Tibial nerve (tissue), 4 donors: ENCODE measurements around the gene SUSD5.

Source experiments
- EP300 ChIP-seq, 2 donors: sonication (generic); formaldehyde crosslinking; IDR thresholded peaks; one replicate each; pipeline ENCODE4 v1.6.1; 2017; ENCODE audit warnings: antibody characterized with exemption in 2 of 2, mild to moderate bottlenecking in 1 of 2
- POLR2A ChIP-seq, 2 donors: fragments of 450-650 bp; IDR thresholded peaks; one replicate each; pipeline ENCODE4 v1.6.1; 2017; ENCODE audit warnings: antibody characterized with exemption in 2 of 2, mild to moderate bottlenecking in 2 of 2, moderate library complexity in 2 of 2
- TF ChIP-seq, protein P1 (sequence below), 5 experiments: fragments of 200-600 bp in 3 of 5; fragments of 450-650 bp in 2 of 5; sonication (generic) in 3 of 5; IDR thresholded peaks; one replicate each; pipeline ENCODE4 v1.5.1; 2016 to 2019; ENCODE audit warnings: antibody characterized with exemption in 5 of 5, mild to moderate bottlenecking in 3 of 5, moderate library complexity in 2 of 5

DNA sequence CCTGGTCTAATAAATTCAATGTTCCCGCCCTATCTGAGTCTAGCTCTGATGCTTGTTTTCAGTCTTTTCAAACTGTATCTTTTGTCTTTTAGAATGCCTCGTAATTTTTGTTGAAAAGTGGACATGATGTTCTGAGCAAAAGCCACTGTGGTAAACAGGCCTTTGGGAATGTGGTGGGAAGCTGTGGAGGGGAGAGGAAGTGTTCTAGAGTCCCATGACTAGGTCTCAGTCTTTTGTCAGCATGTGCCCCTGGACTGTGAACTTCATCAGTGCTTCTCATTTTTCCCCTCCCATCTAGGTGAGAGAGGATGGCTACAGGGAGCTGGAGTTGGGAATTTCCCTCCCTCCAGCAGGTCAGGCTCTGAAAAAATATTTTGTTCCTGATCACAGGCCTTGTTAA lies 33.7 kb downstream of the SUSD5 start:
- TF ChIP-seq, protein P1, sequence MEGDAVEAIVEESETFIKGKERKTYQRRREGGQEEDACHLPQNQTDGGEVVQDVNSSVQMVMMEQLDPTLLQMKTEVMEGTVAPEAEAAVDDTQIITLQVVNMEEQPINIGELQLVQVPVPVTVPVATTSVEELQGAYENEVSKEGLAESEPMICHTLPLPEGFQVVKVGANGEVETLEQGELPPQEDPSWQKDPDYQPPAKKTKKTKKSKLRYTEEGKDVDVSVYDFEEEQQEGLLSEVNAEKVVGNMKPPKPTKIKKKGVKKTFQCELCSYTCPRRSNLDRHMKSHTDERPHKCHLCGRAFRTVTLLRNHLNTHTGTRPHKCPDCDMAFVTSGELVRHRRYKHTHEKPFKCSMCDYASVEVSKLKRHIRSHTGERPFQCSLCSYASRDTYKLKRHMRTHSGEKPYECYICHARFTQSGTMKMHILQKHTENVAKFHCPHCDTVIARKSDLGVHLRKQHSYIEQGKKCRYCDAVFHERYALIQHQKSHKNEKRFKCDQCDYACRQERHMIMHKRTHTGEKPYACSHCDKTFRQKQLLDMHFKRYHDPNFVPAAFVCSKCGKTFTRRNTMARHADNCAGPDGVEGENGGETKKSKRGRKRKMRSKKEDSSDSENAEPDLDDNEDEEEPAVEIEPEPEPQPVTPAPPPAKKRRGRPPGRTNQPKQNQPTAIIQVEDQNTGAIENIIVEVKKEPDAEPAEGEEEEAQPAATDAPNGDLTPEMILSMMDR (IDR thresholded peaks at IDR 0.05), result no peak
- no peak for TF ChIP-seq POLR2A (IDR thresholded peaks at IDR 0.05)
- no peak for TF ChIP-seq EP300 (IDR thresholded peaks at IDR 0.05)
